ENCODE results near the gene GOLGA8J. TPM values are rescaled to one million over a fixed set of nuclear protein-coding genes. Genes with fewer than 3 reads are reported as not detected.
"Not testable (repeated sequence)": the region's sequence is repeated elsewhere in the genome, so short reads cannot be mapped to it uniquely, and the experiment has no call there.

Gene GOLGA8J
- total and polyA plus RNA-seq, 12 donors = 0.22 to 0.98 (median 0.81) TPM; not detected in 9

- H3K27ac ChIP-seq; H3K9me3 ChIP-seq; intact Hi-C loops (cut with DNase I); H3K4me1 ChIP-seq; H3K36me3 ChIP-seq; H3K27me3 ChIP-seq; DNase-seq: not testable (repeated sequence)
- H3K4me3 ChIP-seq = peak overlapping the region in 8 of 10 donors; percentile 23 to 47 (median 36)
- 5 to 6% methylated on average over 8 to 16 of the region's 42 CpGs for WGBS, 2 donors
- peak in 7 of 8 donors; percentile 62 to 90 (median 69) for ATAC-seq
These were observed 21.3 kb downstream of the GOLGA8J start for GRCh38 chr15:30103941-30104507.

DNA sequence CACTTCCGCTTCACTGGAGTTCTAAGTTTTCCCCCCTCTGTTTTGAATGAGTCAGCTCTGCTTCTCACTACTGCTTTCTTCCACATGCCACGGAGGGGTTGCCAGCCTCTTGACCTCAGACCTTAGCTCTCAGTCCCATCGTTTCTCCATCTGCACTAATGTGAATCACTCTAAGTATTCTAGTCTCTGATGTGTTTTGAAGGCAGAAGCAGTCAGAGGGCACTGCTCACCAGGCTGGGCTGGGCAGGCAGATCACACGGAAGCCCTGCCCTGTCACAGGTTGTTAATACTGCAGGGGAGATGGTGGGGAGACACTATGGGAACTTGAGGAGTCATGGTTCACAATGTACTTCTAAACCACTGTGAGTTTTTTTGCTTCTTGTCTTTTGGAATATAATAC, 27.8 kb downstream of the GOLGA8J start:
- ATAC-seq; intact Hi-C loops (cut with DNase I); H3K4me3 ChIP-seq; H3K36me3 ChIP-seq; H3K9me3 ChIP-seq; DNase-seq; H3K4me1 ChIP-seq; H3K27me3 ChIP-seq; H3K27ac ChIP-seq: not testable (repeated sequence)
- no CpG with 5 or more reads among the region's 4 CpGs for WGBS, 2 donors

GRCh38 chr15:30130066-30130465, 47.3 kb downstream of the GOLGA8J start:
- H3K27ac ChIP-seq; ATAC-seq; H3K36me3 ChIP-seq; H3K9me3 ChIP-seq; DNase-seq; H3K4me1 ChIP-seq; H3K4me3 ChIP-seq; H3K27me3 ChIP-seq; intact Hi-C loops (cut with DNase I): not testable (repeated sequence)
- 0 to 14% methylated on average over 1 of the region's 2 CpGs for WGBS, 2 donors
- TF ChIP-seq CTCF (IDR thresholded peaks at IDR 0.05) = peak in 1 of 9 donors; percentile 23

DNA sequence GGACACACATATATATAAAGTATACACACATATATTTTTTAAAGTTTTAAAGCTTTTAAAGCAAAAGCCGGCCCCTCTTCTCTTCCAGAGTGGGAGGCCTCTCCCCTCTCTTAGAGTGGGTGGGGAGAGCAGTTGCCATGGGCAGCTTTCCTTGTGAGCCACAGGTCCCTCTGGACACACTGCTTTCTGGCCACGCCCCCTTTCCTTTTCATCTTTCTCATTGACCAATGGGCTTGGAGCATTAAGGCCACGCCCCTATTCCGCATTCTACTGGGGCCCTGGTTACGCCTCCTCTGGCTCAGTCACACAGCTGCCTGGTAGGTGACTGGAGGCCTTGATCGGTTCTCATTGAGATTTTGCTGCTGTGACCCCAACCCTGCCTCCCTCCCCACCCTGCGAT, 52.0 kb downstream of the GOLGA8J start, which contains the start of gene GOLGA8T:
Gene GOLGA8T (plus strand): TSS at position 301 of the 400 bp plus-strand sequence. CDS start 98 bp downstream, at position 399.
- intact Hi-C loops (cut with DNase I); ATAC-seq; H3K36me3 ChIP-seq; DNase-seq; H3K4me1 ChIP-seq; H3K27me3 ChIP-seq; H3K4me3 ChIP-seq; H3K27ac ChIP-seq; H3K9me3 ChIP-seq: not testable (repeated sequence)
- no CpG with 5 or more reads among the region's 7 CpGs for WGBS, 2 donors

Other genes starting within 250 kb of the GOLGA8J start
- gene GOLGA8T, start 52.1 kb downstream of the GOLGA8J start, total RNA-seq = 1 to 10 TPM in 3 of 10 donors, under 1 TPM in 4, not detected in 3; 0.13 to 1.3 (median 0.91) TPM
- under 1 TPM; 0.04 to 0.51 TPM for gene GOLGA8T, start 52.1 kb downstream of the GOLGA8J start, polyA plus RNA-seq